ENCODE measurements around the gene SEC16B. TPM values are rescaled to one million over a fixed set of nuclear protein-coding genes. Genes with fewer than 3 reads are reported as not detected.

Gene SEC16B
- total RNA-seq, 1 donor from 2014 or later, result 3.1 TPM

GRCh38 chr1:177948336-177948972 lies 21.4 kb downstream of the SEC16B start:
- H3K4me3 Mint-ChIP-seq, result no peak overlapping the region
- peak in 1 of 2 experiments; percentile 71 for DNase-seq (ENCODE audit: low spot score in 2 of 2, unreplicated experiment in 2 of 2)
- H3K27me3 Mint-ChIP-seq (ENCODE audit: low read depth), result no peaks in the 10 kb centered on the region
- no peak overlapping the region for H3K27ac Mint-ChIP-seq
- no peaks in the 10 kb centered on the region for H3K9me3 Mint-ChIP-seq
- H3K36me3 Mint-ChIP-seq, result no peaks in the 10 kb centered on the region
- H3K4me1 Mint-ChIP-seq, result peaks cover 30% of the 10 kb centered on the region
- peak; percentile 92 for TF ChIP-seq CTCF (IDR thresholded peaks at IDR 0.05; ENCODE audit: unreplicated experiment)

GRCh38 chr1:177947623-177948022 lies 22.2 kb downstream of the SEC16B start:
- peaks cover 30% of the 10 kb centered on the region for H3K4me1 Mint-ChIP-seq
- no peak overlapping the region for H3K27ac Mint-ChIP-seq

GRCh38 chr1:177945943-177946650 lies 23.8 kb downstream of the SEC16B start:
- peak overlapping the region; percentile 55 for H3K27ac Mint-ChIP-seq
- H3K27me3 Mint-ChIP-seq (ENCODE audit: low read depth), result no peaks in the 10 kb centered on the region
- H3K9me3 Mint-ChIP-seq, result no peaks in the 10 kb centered on the region
- no peaks in the 10 kb centered on the region for H3K36me3 Mint-ChIP-seq
- peak; percentile 84 for TF ChIP-seq CTCF (IDR thresholded peaks at IDR 0.05; ENCODE audit: unreplicated experiment)
- H3K4me1 Mint-ChIP-seq, result peaks cover 30% of the 10 kb centered on the region
- peak in 1 of 2 experiments; percentile 76 for DNase-seq (ENCODE audit: low spot score in 2 of 2, unreplicated experiment in 2 of 2)
- H3K4me3 Mint-ChIP-seq, result no peak overlapping the region

More at GRCh38 chr1:177947623-177948022, 22.2 kb downstream of the SEC16B start:
- Mint-ChIP-seq H3K9me3 (no peaks in the 10 kb centered on the region), H3K27me3 (ENCODE audit: low read depth) (no peaks in the 10 kb centered on the region), H3K4me3 (no peak overlapping the region), H3K36me3 (no peaks in the 10 kb centered on the region)
- no peak for TF ChIP-seq CTCF (IDR thresholded peaks at IDR 0.05; ENCODE audit: unreplicated experiment)
- no peak for DNase-seq (ENCODE audit: low spot score in 2 of 2, unreplicated experiment in 2 of 2)

- no peaks in the 10 kb centered on the region for H3K27me3 Mint-ChIP-seq (ENCODE audit: low read depth)
Observed at GRCh38 chr1:177944016-177944949, 25.6 kb downstream of the SEC16B start.

More at GRCh38 chr1:177944016-177944949, 25.6 kb downstream of the SEC16B start:
- H3K4me3 Mint-ChIP-seq, result no peak overlapping the region
- H3K36me3 Mint-ChIP-seq, result no peaks in the 10 kb centered on the region
- H3K4me1 Mint-ChIP-seq, result peaks cover 30% of the 10 kb centered on the region
- TF ChIP-seq CTCF (IDR thresholded peaks at IDR 0.05; ENCODE audit: unreplicated experiment), result no peak
- H3K9me3 Mint-ChIP-seq, result no peaks in the 10 kb centered on the region
- no peak for DNase-seq (ENCODE audit: low spot score in 2 of 2, unreplicated experiment in 2 of 2)
- peak overlapping the region; percentile 21 for H3K27ac Mint-ChIP-seq
